ENCODE results near the gene TOMM20.
"Not testable (repeated sequence)": the region's sequence is repeated elsewhere in the genome, so short reads cannot be mapped to it uniquely, and the experiment has no call there.

The TOMM20 gene

GRCh38 chr1:235079443-235080296 is 49.0 kb downstream of the TOMM20 start:
- no peak for DNase-seq (ENCODE audit: low spot score)

GRCh38 chr1:235078480-235079381 is 49.9 kb downstream of the TOMM20 start:
- no peak for DNase-seq (ENCODE audit: low spot score)

GRCh38 chr1:235077571-235078479 is 50.8 kb downstream of the TOMM20 start:
- DNase-seq (ENCODE audit: low spot score): peak; percentile 31

- no peak for DNase-seq (ENCODE audit: low spot score)
Observed at GRCh38 chr1:235077163-235077540, 51.5 kb downstream of the TOMM20 start.

GRCh38 chr1:235076504-235077162 is 52.0 kb downstream of the TOMM20 start:
- DNase-seq (ENCODE audit: low spot score): no peak

- DNase-seq (ENCODE audit: low spot score): no peak
Observed at GRCh38 chr1:235075777-235076308, 52.8 kb downstream of the TOMM20 start.

- DNase-seq (ENCODE audit: low spot score): no peak
Observed at GRCh38 chr1:235075048-235075776, 53.4 kb downstream of the TOMM20 start.

- DNase-seq (ENCODE audit: low spot score): peak; percentile 33
Observed at GRCh38 chr1:235074523-235075047, 54.1 kb downstream of the TOMM20 start.

GRCh38 chr1:235073968-235074522 is 54.6 kb downstream of the TOMM20 start:
- no peak for DNase-seq (ENCODE audit: low spot score)

GRCh38 chr1:235073331-235073967 is 55.2 kb downstream of the TOMM20 start:
- no peak for DNase-seq (ENCODE audit: low spot score)

GRCh38 chr1:235072577-235072976 is 56.1 kb downstream of the TOMM20 start:
- not testable (repeated sequence) for DNase-seq (ENCODE audit: low spot score)

- no peak for DNase-seq (ENCODE audit: low spot score)
Observed at GRCh38 chr1:235072096-235072495, 56.5 kb downstream of the TOMM20 start.

- DNase-seq (ENCODE audit: low spot score): no peak
Observed at GRCh38 chr1:235070819-235071218, 57.8 kb downstream of the TOMM20 start.

- DNase-seq (ENCODE audit: low spot score): no peak
Observed at GRCh38 chr1:235069577-235070563, 58.8 kb downstream of the TOMM20 start.

- no peak for DNase-seq (ENCODE audit: low spot score)
Observed at GRCh38 chr1:235069176-235069575, 59.5 kb downstream of the TOMM20 start.

- DNase-seq (ENCODE audit: low spot score): no peak
Observed at GRCh38 chr1:235068158-235069121, 60.2 kb downstream of the TOMM20 start.
